ENCODE measurements around the gene GKN2. TPM values are rescaled to one million over a fixed set of nuclear protein-coding genes. Genes with fewer than 3 reads are reported as not detected.
"Not testable (repeated sequence)": the region's sequence is repeated elsewhere in the genome, so short reads cannot be mapped to it uniquely, and the experiment has no call there.

GKN2 gene
- total RNA-seq, 1 donor from 2014 or later: not detected

GRCh38 chr2:68961380-68961779 lies 8.7 kb upstream of the GKN2 start:
- DNase-seq (ENCODE audit: low spot score): no peak

- DNase-seq (ENCODE audit: low spot score): no peak
Observed at GRCh38 chr2:68959001-68959400, 6.3 kb upstream of the GKN2 start.

- not testable (repeated sequence) for DNase-seq (ENCODE audit: low spot score)
Observed at GRCh38 chr2:68955432-68955831, 2.7 kb upstream of the GKN2 start.

- no peak for DNase-seq (ENCODE audit: low spot score)
Observed at GRCh38 chr2:68951899-68952298, 794 bp downstream of the GKN2 start.

GRCh38 chr2:68948710-68949109 lies 4.0 kb downstream of the GKN2 start:
- no peak for DNase-seq (ENCODE audit: low spot score)

- no peak for DNase-seq (ENCODE audit: low spot score)
Observed at GRCh38 chr2:68946117-68946516, 6.6 kb downstream of the GKN2 start.

GRCh38 chr2:68943581-68944568 lies 8.8 kb downstream of the GKN2 start:
- peak; percentile 70 for DNase-seq (ENCODE audit: low spot score)

- no peak for DNase-seq (ENCODE audit: low spot score)
Observed at GRCh38 chr2:68942827-68943226, 9.9 kb downstream of the GKN2 start.

GRCh38 chr2:68940369-68940768 lies 12.3 kb downstream of the GKN2 start:
- no peak for DNase-seq (ENCODE audit: low spot score)

GRCh38 chr2:68939962-68940361 lies 12.7 kb downstream of the GKN2 start:
- no peak for DNase-seq (ENCODE audit: low spot score)

GRCh38 chr2:68938938-68939337 lies 13.8 kb downstream of the GKN2 start:
- no peak for DNase-seq (ENCODE audit: low spot score)

- DNase-seq (ENCODE audit: low spot score): no peak
Observed at GRCh38 chr2:68937346-68938055, 15.2 kb downstream of the GKN2 start.

GRCh38 chr2:68936889-68937288 lies 15.8 kb downstream of the GKN2 start:
- no peak for DNase-seq (ENCODE audit: low spot score)

GRCh38 chr2:68936427-68936826 lies 16.3 kb downstream of the GKN2 start:
- no peak for DNase-seq (ENCODE audit: low spot score)

GRCh38 chr2:68935471-68935870 lies 17.2 kb downstream of the GKN2 start:
- no peak for DNase-seq (ENCODE audit: low spot score)

- DNase-seq (ENCODE audit: low spot score): no peak
Observed at GRCh38 chr2:68934021-68934420, 18.7 kb downstream of the GKN2 start.

- DNase-seq (ENCODE audit: low spot score): no peak
Observed at GRCh38 chr2:68932402-68932801, 20.3 kb downstream of the GKN2 start.

- DNase-seq (ENCODE audit: low spot score): no peak
Observed at GRCh38 chr2:68931799-68932198, 20.9 kb downstream of the GKN2 start.

- no peak for DNase-seq (ENCODE audit: low spot score)
Observed at GRCh38 chr2:68931149-68931711, 21.5 kb downstream of the GKN2 start.

- DNase-seq (ENCODE audit: low spot score): no peak
Observed at GRCh38 chr2:68926796-68927195, 25.9 kb downstream of the GKN2 start.

GRCh38 chr2:68925295-68925896 lies 27.3 kb downstream of the GKN2 start:
- peak; percentile 65 for DNase-seq (ENCODE audit: low spot score)

- no peak for DNase-seq (ENCODE audit: low spot score)
Observed at GRCh38 chr2:68921646-68922045, 31.0 kb downstream of the GKN2 start.
